Activated naive CD8-positive, alpha-beta T cell treated with anti-CD3 and anti-CD28 coated beads for 36 hours (primary cell): ENCODE measurements around the gene LUZP2. TPM values are rescaled to one million over a fixed set of nuclear protein-coding genes. Genes with fewer than 3 reads are reported as not detected.
"Not testable (repeated sequence)": the region's sequence is repeated elsewhere in the genome, so short reads cannot be mapped to it uniquely, and the experiment has no call there.

Source experiments
- DNase-seq: peaks from one replicate; pipeline ENCODE4 v3.0.0; 2021
- H3K27ac Mint-ChIP-seq: one replicate; pipeline ENCODE4 v1.8.0; 2022; ENCODE audit warnings: mild to moderate bottlenecking, moderate library complexity, mixed read lengths
- H3K27me3 Mint-ChIP-seq: one replicate; pipeline ENCODE4 v1.8.0; 2022; ENCODE audit warnings: mild to moderate bottlenecking, mixed read lengths
- H3K36me3 Mint-ChIP-seq: one replicate; pipeline ENCODE4 v1.8.0; 2021; ENCODE audit warnings: mild to moderate bottlenecking, mixed read lengths
- H3K4me1 Mint-ChIP-seq: one replicate; pipeline ENCODE4 v1.8.0; 2021; ENCODE audit warnings: mixed read lengths
- H3K4me3 Mint-ChIP-seq: one replicate; pipeline ENCODE4 v1.8.0; 2022; ENCODE audit warnings: mild to moderate bottlenecking, moderate library complexity, mixed read lengths
- H3K9me3 Mint-ChIP-seq: one replicate; pipeline ENCODE4 v1.8.0; 2022; ENCODE audit warnings: mixed read lengths
- total RNA-seq, 2 experiments: library from RNA; stranded (reverse); gene quantifications; one replicate each; pipeline ENCODE4 v1.2.3, GENCODE V29; 2021

LUZP2 gene
- total RNA-seq, 2 experiments from 2014 or later = not detected

DNA sequence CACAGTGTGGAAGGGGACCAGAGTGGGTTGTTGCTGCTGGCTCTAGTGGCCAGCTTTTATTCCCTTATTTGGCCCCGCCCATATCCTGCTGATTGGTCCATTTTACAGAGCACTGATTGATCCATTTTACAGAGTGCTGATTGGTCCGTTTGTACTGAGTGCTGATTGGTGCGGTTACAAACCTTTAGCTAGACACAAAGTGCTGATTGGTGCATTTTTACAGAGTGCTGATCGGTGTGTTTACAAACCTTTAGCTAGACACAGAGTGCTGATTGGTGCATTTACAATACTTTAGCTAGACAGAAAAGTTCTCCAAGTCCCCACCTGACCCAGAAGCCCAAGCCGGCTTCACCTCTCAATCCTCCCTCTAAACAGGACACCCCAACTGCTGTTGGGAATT is 503.1 kb downstream of the LUZP2 start:
- peaks cover 10% of the 10 kb centered on the region for H3K9me3 Mint-ChIP-seq
- not testable (repeated sequence) for H3K27me3 Mint-ChIP-seq, H3K36me3 Mint-ChIP-seq, H3K27ac Mint-ChIP-seq, H3K4me3 Mint-ChIP-seq, DNase-seq, H3K4me1 Mint-ChIP-seq

DNA sequence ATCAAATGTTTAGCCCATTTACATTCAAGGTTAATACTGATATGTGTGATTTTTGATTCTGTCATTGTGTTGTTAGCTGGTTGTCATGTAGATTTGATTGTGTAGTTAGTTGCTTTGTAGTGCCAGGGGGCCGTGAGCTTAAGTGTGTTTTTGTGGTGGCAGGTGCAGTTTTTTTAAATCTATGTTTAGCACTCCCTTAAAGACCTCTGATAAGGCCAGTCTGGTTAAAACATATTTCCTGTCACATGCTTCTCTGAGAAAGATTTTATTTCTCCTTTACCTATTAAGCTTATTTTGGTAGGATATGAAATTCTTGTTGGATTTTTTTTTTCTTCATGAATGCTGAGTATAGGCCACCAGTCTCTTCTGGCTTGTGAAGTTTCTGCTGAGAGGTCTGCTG is 540.6 kb downstream of the LUZP2 start:
- Mint-ChIP-seq H3K27me3 (no peaks in the 10 kb centered on the region), H3K4me1 (no peaks in the 10 kb centered on the region)

DNA sequence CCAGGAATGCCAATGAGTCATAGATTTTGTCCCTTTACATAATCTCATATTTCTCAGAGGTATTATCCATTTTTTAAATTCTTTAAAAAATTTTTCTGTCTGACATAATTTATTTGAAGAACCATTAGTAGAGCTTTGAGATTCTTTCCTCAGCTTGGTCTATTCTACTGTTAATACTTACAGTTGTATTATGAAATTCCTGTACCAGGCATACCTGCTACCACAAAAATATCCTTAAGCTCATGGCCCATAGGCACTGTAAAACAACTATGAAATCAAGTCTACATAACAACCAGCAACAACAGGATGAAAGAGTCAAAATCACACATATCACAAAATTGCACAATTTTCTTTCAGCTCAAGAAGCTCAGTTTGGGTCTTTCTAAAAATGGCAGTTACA is 541.3 kb downstream of the LUZP2 start:
- DNase-seq = no peak
- H3K9me3 Mint-ChIP-seq = peaks cover 8% of the 10 kb centered on the region
- H3K36me3 Mint-ChIP-seq = no peaks in the 10 kb centered on the region
- H3K4me3 Mint-ChIP-seq = no peak overlapping the region
- H3K27ac Mint-ChIP-seq = no peak overlapping the region
- no peaks in the 10 kb centered on the region for H3K27me3 Mint-ChIP-seq
- no peaks in the 10 kb centered on the region for H3K4me1 Mint-ChIP-seq

More for the DNA sequence above, 540.6 kb downstream of the LUZP2 start:
- DNase-seq = no peak
- H3K4me3 Mint-ChIP-seq = no peak overlapping the region
- no peaks in the 10 kb centered on the region for H3K36me3 Mint-ChIP-seq
- peaks cover 4% of the 10 kb centered on the region for H3K9me3 Mint-ChIP-seq
- H3K27ac Mint-ChIP-seq = no peak overlapping the region

DNA sequence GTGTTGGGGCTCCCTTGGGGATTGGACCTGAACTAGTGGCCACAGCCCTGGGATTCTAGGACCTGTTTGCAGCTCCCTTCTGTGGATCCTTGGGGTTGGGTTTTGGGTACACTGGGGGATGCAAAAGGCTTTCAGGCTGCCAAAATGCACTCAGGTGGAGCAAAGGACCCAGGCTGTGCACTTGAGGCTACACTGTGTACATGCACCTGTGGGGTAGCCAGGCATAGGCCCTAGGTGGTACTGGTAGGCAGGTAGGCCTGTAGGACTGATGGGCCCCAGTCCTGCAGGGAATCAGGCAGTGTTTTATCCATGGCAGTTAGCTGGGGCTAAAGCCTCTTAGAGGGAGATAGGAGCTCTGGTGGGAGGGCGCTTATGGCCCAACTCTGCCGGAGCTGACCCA is 542.3 kb downstream of the LUZP2 start:
- no peak overlapping the region for H3K27ac Mint-ChIP-seq
- H3K9me3 Mint-ChIP-seq = peaks cover 10% of the 10 kb centered on the region
- no peaks in the 10 kb centered on the region for H3K27me3 Mint-ChIP-seq
- DNase-seq = no peak
- no peaks in the 10 kb centered on the region for H3K36me3 Mint-ChIP-seq
- no peaks in the 10 kb centered on the region for H3K4me1 Mint-ChIP-seq
- H3K4me3 Mint-ChIP-seq = no peak overlapping the region

DNA sequence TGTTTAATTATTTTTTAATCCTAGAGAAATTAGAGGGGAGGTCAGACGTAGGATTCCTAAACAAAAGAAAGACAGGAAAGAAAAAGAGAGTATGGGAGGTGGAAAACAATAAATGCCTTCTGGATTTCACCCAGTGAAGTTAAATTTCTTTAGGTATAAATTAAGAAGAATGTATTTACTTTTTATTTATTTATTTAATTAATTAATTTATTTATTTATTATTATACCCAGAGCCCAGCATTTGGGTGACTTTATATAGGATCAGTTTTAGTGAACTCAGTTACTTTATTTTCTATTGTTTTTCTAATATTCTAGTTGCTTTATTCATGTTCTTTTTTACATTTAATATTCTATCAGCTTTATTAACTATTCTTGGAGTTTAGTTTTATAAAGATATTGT is 551.8 kb downstream of the LUZP2 start:
- no peaks in the 10 kb centered on the region for H3K27me3 Mint-ChIP-seq
- H3K4me3 Mint-ChIP-seq = no peak overlapping the region
- H3K36me3 Mint-ChIP-seq = no peaks in the 10 kb centered on the region

DNA sequence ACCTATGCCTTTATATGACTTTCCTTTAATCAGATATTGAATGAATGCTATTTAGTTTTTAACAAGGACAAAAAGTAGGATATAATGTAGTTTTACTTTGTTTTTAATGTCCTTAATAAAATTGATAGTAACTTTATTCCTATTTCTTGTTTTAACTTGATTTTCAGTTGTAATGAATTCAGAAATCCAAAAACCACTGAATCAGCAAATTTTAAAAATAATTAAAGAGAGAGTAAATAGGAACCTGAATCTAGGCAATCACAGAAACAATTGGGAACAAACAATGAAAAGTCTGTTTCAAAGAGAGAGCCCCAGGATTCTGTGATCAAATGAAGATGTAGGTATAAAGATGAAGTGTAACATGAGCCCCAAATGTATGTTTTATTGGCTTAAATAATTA is 556.0 kb downstream of the LUZP2 start:
- DNase-seq = no peak
- no peaks in the 10 kb centered on the region for H3K4me1 Mint-ChIP-seq
- H3K36me3 Mint-ChIP-seq = no peaks in the 10 kb centered on the region
- H3K4me3 Mint-ChIP-seq = no peak overlapping the region
- H3K27me3 Mint-ChIP-seq = no peaks in the 10 kb centered on the region
- peaks cover 2% of the 10 kb centered on the region for H3K9me3 Mint-ChIP-seq
- H3K27ac Mint-ChIP-seq = no peak overlapping the region

More for the DNA sequence above, 551.8 kb downstream of the LUZP2 start:
- H3K9me3 Mint-ChIP-seq = no peaks in the 10 kb centered on the region
- H3K27ac Mint-ChIP-seq = no peak overlapping the region
- no peaks in the 10 kb centered on the region for H3K4me1 Mint-ChIP-seq
- no peak for DNase-seq

DNA sequence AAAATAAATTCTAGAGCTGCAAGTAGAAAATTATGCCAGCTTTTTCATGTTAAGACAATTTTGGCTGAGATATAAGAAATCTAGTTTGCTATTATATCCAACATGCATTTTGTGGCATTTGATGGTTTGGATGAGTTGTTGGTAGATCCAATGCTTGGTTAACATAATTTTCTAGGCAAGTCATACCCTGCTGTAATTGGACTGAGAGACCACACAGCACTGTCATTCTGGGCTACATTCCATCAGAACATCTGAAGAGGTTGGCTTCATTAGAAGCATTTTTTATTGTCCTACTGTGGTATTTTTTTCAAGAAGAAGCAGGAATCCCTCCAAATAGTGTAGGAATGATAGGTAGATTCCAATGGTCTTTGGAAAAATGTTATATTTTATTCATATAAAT is 561.0 kb downstream of the LUZP2 start:
- DNase-seq = no peak
- Mint-ChIP-seq H3K9me3 (peaks cover 3% of the 10 kb centered on the region), H3K4me3 (no peak overlapping the region), H3K4me1 (no peaks in the 10 kb centered on the region), H3K36me3 (no peaks in the 10 kb centered on the region), H3K27me3 (no peaks in the 10 kb centered on the region), H3K27ac (no peak overlapping the region)

DNA sequence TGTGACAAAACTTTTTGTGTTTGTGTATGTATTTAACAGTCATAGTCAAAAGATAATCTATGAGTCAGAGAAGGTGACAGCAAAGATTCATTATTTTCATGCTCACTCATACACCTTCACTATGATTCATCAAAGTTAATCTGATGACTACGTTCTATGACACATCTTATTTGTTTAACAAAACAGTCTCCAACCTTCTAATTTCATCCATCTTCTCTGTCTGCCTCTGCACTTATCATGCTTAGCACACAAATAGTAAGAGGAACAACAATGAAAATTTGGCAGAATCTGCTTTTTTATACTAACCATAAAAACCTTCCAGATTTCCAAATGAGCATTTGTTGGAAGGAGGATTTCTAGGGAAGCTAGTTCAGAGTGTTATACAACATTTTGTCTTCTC is 568.9 kb downstream of the LUZP2 start:
- Mint-ChIP-seq H3K4me3 (no peak overlapping the region), H3K27ac (no peak overlapping the region), H3K36me3 (no peaks in the 10 kb centered on the region), H3K27me3 (no peaks in the 10 kb centered on the region), H3K4me1 (no peaks in the 10 kb centered on the region), H3K9me3 (peaks cover 10% of the 10 kb centered on the region)
- no peak for DNase-seq

DNA sequence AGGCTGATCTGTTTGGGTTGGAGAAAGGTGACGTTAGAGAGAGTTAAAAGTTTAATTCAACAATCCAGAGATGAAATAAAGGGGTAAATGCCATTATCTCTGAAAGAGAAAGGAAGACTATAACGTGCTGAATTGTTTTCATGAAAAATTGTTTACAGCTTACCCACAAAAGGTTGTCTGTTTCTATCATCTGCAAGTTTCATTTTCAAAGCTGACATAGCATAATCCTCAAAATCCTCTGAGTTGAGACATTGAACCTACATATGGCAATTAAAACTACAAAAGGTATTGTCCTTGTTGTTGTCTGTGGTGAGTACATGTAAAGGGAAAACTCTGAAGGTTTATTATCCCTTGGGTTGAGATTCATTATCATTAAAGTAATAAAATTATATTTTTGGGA is 569.9 kb downstream of the LUZP2 start:
- H3K36me3 Mint-ChIP-seq = no peaks in the 10 kb centered on the region
- no peak for DNase-seq
- H3K27ac Mint-ChIP-seq = no peak overlapping the region
- no peak overlapping the region for H3K4me3 Mint-ChIP-seq
- no peaks in the 10 kb centered on the region for H3K27me3 Mint-ChIP-seq
- no peaks in the 10 kb centered on the region for H3K4me1 Mint-ChIP-seq
- H3K9me3 Mint-ChIP-seq = peaks cover 8% of the 10 kb centered on the region

DNA sequence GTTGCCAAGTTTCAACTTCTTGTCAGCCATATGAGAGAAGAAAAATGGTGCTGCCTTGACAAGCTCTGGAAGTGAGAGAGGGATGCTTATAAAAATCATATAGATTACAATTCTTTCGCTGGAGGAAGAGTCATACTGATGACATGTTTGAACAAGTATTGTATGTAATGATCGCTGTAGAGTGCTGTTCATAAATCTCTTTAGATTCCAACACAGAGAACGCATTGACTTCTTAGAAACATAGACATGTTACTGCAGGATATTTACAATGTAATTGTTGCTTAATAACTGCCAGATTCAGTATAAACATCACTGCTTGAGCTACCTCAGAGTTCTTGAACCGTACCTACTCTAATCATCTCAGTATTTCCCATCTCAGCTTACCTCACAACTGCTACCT is 571.6 kb downstream of the LUZP2 start:
- Mint-ChIP-seq H3K27me3 (no peaks in the 10 kb centered on the region), H3K36me3 (no peaks in the 10 kb centered on the region)

DNA sequence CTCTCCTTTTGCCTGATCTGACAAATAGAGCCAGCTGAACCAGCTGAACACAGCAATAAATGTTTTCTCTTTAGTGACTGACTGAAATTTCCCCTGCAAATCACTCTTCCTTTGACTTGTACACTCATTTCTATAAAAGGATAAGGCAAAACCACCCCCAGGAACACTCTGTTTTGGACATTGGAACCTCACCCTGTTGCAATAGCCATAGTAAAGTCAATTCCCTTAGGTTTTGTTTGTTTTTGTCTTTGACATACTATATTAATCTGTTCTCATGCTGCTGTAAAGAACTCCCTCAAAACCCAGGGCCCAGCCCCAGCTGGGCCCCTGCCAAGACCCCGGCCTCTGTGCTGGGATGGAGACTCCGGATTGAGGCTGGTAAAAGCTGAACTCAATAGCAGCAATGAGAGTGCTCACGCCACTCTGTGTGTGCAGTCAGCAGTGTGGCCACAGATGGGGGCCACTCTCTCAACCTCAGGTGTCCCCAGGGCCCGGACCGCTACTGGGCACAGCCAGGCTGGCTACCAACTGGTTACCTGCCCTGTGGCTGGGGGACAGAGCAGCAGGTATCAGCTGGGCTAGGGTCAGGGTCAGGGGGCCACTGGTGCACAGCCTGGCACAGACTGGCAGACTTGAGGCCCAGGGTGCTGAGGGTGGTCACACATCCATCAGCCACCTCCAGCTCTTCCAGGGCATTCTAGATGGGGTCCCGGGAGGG is 597.4 kb downstream of the LUZP2 start:
- H3K9me3 Mint-ChIP-seq = no peaks in the 10 kb centered on the region
- H3K27me3 Mint-ChIP-seq = no peaks in the 10 kb centered on the region
- no peaks in the 10 kb centered on the region for H3K4me1 Mint-ChIP-seq
- no peak overlapping the region for H3K27ac Mint-ChIP-seq
- H3K4me3 Mint-ChIP-seq = no peak overlapping the region
- DNase-seq = no peak
- H3K36me3 Mint-ChIP-seq = no peaks in the 10 kb centered on the region

More for the DNA sequence above, 571.6 kb downstream of the LUZP2 start:
- no peak for DNase-seq
- Mint-ChIP-seq H3K9me3 (peaks cover 8% of the 10 kb centered on the region), H3K27ac (no peak overlapping the region), H3K4me1 (no peaks in the 10 kb centered on the region), H3K4me3 (no peak overlapping the region)

DNA sequence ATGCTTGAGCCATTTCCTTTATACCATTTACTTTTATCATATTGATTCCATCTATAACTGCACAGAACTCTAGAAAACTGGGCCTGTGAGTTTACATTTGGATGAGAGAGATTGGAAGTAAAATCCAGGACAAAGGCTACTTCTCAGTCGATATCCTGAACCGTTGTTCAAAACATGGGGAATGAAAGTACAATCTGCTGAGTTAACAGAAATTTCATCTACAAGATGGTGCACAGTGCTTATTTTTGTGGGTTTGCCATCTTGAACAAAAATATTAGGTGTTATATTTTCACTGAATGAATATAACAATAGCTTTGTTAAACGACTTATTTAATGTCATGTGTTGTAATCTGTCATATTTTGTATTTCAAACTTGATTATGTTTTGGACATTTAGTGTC is 622.6 kb downstream of the LUZP2 start:
- Mint-ChIP-seq H3K36me3 (no peaks in the 10 kb centered on the region), H3K27ac (no peak overlapping the region), H3K4me1 (no peaks in the 10 kb centered on the region), H3K4me3 (no peak overlapping the region), H3K27me3 (no peaks in the 10 kb centered on the region), H3K9me3 (peaks cover 5% of the 10 kb centered on the region)
- DNase-seq = no peak
